ENCODE results near the gene HIF1AN. TPM values are rescaled to one million over a fixed set of nuclear protein-coding genes. Genes with fewer than 3 reads are reported as not detected.

The HIF1AN gene
- total RNA-seq, 1 experiment from 2014 or later, result 58.7 TPM

- no peak overlapping the region for H2BK120ac ChIP-seq (ENCODE audit: low read depth, low read length, poor library complexity, severe bottlenecking)
- no peaks in the 10 kb centered on the region for H3K79me2 ChIP-seq (ENCODE audit: insufficient read depth, low read length)
- no peak overlapping the region for H2AFZ ChIP-seq (ENCODE audit: low read length)
- no peaks in the 10 kb centered on the region for H3K23me2 ChIP-seq (ENCODE audit: insufficient read length, low read depth, low read length, poor library complexity, severe bottlenecking)
- no peaks in the 10 kb centered on the region for H3K27me3 ChIP-seq (ENCODE audit: insufficient read depth, low read length)
- no peak overlapping the region for H3K14ac ChIP-seq (ENCODE audit: insufficient read depth, low read length)
- no peak overlapping the region for H2BK5ac ChIP-seq (ENCODE audit: insufficient read length, low read length)
- no peaks in the 10 kb centered on the region for H4K20me1 ChIP-seq (ENCODE audit: control insufficient read depth, insufficient read depth, insufficient read length)
- no peak overlapping the region for H2AK5ac ChIP-seq (ENCODE audit: insufficient read length, low read length)
- no peaks in the 10 kb centered on the region for H3K9me3 Mint-ChIP-seq
- no peak overlapping the region for H2BK15ac ChIP-seq (ENCODE audit: low read depth, low read length)
- H4K91ac ChIP-seq (ENCODE audit: insufficient read length, low read depth, low read length), result no peak overlapping the region
- no peak overlapping the region for H3T11ph ChIP-seq (ENCODE audit: low read length)
- no peak overlapping the region for H3K18ac ChIP-seq (ENCODE audit: insufficient read length, low read depth, low read length)
- no peak overlapping the region for H3K23ac ChIP-seq (ENCODE audit: insufficient read length, low read depth, low read length)
- no peak overlapping the region for H3K27ac ChIP-seq (ENCODE audit: insufficient read length, low read depth, low read length)
- H4K5ac ChIP-seq (ENCODE audit: insufficient read length, low read depth, low read length), result no peak overlapping the region
- no peak for DNase-seq
- no peak overlapping the region for H3K56ac ChIP-seq (ENCODE audit: insufficient read length, low read depth, low read length)
- H2BK12ac ChIP-seq (ENCODE audit: insufficient read length, low read depth, low read length), result no peak overlapping the region
- no peak for TF ChIP-seq CTCF (conservative IDR thresholded peaks at IDR 0.05)
- no peak overlapping the region for H2BK20ac ChIP-seq (ENCODE audit: low read depth, low read length, poor library complexity, severe bottlenecking)
- H3K4me2 ChIP-seq (ENCODE audit: insufficient read depth, insufficient read length, low read length), result no peak overlapping the region
- WGBS (ENCODE audit: extremely low coverage, insufficient read length, low lambda C conversion rate), result no CpG with 5 or more reads among the region's 5 CpGs
- no peak overlapping the region for H3K4me3 Mint-ChIP-seq
- H3K36me3 Mint-ChIP-seq (ENCODE audit: insufficient read depth in 1 of 3, low read depth in 3 of 3), result peaks cover 24 to 56% (median 40%) of the 10 kb centered on the region in 3 experiments
- no peak overlapping the region for H3K4ac ChIP-seq (ENCODE audit: low read depth, low read length)
- H3K4me1 ChIP-seq (ENCODE audit: insufficient read depth, low read length), result no peaks in the 10 kb centered on the region
- H3K4me1 Mint-ChIP-seq, result no peaks in the 10 kb centered on the region
- peaks cover 2% of the 10 kb centered on the region; the same call in 1 of the 2 replicates for H3K27me3 Mint-ChIP-seq (ENCODE audit: low read depth)
- H3K27ac Mint-ChIP-seq, result no peak overlapping the region
- no peaks in the 10 kb centered on the region for H3K79me1 ChIP-seq (ENCODE audit: insufficient read depth, low read depth, low read length, poor library complexity, severe bottlenecking)
- H3K9me3 ChIP-seq (ENCODE audit: control insufficient read depth, low read depth, low read length), result no peaks in the 10 kb centered on the region
- H3K9ac ChIP-seq (ENCODE audit: extremely low read depth, insufficient read length, low read length), result no peak overlapping the region
- H4K8ac ChIP-seq (replicated peaks; ENCODE audit: insufficient read length, low read depth, low read length), result no peak overlapping the region
Measured at GRCh38 chr10:100551738-100552137, 16.0 kb downstream of the HIF1AN start.

Data from H9 (cell line).